ENCODE data around the gene NRCAM.

- TF ChIP-seq BHLHE40 (IDR thresholded peaks at IDR 0.05; ENCODE audit: borderline replicate concordance), result no peak
- TF ChIP-seq ZNF384 (IDR thresholded peaks at IDR 0.05), result no peak
- TF ChIP-seq ARNT (IDR thresholded peaks at IDR 0.05), result no peak
- TF ChIP-seq PKNOX1 (IDR thresholded peaks at IDR 0.05), result no peak
- TF ChIP-seq FOXK2 (IDR thresholded peaks at IDR 0.05), result no peak
- no peak for TF ChIP-seq SUZ12 (IDR thresholded peaks at IDR 0.05)
- no peak for TF ChIP-seq FOXM1 (IDR thresholded peaks at IDR 0.05; ENCODE audit: borderline replicate concordance)
- no peak for TF ChIP-seq FOXA1 (IDR thresholded peaks at IDR 0.05)
- TF ChIP-seq ELF4 (IDR thresholded peaks at IDR 0.05), result no peak
- TF ChIP-seq NFRKB (IDR thresholded peaks at IDR 0.05), result no peak
- TF ChIP-seq TARDBP (IDR thresholded peaks at IDR 0.05), result no peak
- no peak for TF ChIP-seq SP1 (IDR thresholded peaks at IDR 0.05)
- TF ChIP-seq HDGF (IDR thresholded peaks at IDR 0.05; ENCODE audit: borderline replicate concordance), result no peak
Observed at GRCh38 chr7:108130261-108130660, 326.0 kb downstream of the NRCAM start, which contains the start of gene LAMB4.
